ENCODE data around the gene CHD9.

DNA sequence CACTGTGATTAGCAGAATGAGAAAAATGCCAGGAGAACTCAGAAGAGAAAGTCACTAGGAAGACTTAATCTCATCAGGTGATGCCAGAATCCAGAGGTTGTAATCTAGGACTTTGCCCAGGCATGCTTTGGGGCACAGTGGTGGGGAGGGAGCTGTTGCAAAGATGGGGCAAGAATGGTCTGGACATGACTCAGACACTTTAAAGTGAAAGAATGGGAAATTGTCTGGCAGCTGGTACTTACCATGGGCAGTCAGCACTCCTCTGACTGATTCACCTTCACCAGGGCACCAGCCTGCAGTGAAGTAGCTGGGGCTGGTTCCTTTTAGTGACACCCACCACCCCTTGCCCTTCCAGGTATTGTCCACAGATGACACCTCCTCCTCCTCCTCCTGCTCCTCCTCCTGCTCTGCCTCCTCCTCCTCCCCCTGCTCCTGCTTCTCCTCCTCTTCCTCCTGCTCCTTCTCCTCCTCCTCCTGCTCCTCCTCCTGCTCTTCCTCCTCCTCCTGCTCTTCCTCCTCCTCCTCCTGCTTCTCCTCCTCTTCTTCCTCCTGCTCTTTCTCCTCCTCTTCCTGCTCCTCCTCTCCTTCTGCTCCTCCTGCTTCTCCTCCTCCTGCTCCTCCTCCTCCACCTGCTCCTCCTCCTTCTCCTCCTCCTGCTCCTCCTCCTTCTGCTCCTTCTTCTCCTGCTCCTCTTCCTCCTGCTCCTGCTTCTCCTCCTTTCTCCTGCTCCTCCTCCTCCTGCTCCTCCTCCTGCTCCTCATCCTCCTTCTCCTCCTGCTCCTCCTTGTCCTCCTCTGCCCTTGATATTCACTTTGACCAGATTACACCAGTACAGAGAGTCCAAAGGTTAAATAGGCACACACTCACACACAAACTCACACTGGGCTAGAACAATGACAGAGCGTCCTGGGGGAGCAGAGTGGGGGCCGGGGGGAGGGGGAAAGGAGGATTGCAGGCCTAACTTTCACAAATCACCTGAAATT is 2.0 kb upstream of the CHD9 start, which contains the start of gene CHD9NB:
- TF ChIP-seq ZNF274 (IDR thresholded peaks at IDR 0.05; ENCODE audit: low read depth, low read length) = no peak
- TF ChIP-seq YY1 (IDR thresholded peaks at IDR 0.05; ENCODE audit: insufficient read depth, insufficient read length) = no peak

Measured in NT2/D1 (cell line).